GM18505 (cell line): ENCODE measurements around the gene CDH12.

Experiments used
- ATAC-seq: cut with Tn5 transposase; IDR thresholded peaks from one replicate; pipeline ENCODE4 v1.9.1; 2021; ENCODE audit not compliant: unreplicated experiment
- POLR2A ChIP-seq: IDR thresholded peaks from 4 replicates; pipeline ENCODE4 v1.6.1; 2011; ENCODE audit warnings: borderline replicate concordance; ENCODE audit not compliant: insufficient read depth, insufficient read length; ENCODE audit errors: extremely low read depth

CDH12 gene

GRCh38 chr5:22734907-22735306, 118.2 kb downstream of the CDH12 start:
- TF ChIP-seq POLR2A = no peak
- ATAC-seq = no peak

- ATAC-seq = no peak
- no peak for TF ChIP-seq POLR2A
These were observed 124.5 kb downstream of the CDH12 start for GRCh38 chr5:22728610-22729009.

- ATAC-seq = no peak
- no peak for TF ChIP-seq POLR2A
These were observed 130.7 kb downstream of the CDH12 start for GRCh38 chr5:22722491-22722890.

GRCh38 chr5:22722056-22722455, 131.1 kb downstream of the CDH12 start:
- no peak for ATAC-seq
- no peak for TF ChIP-seq POLR2A

- no peak for ATAC-seq
- no peak for TF ChIP-seq POLR2A
These were observed 133.3 kb downstream of the CDH12 start for GRCh38 chr5:22719842-22720241.

DNA sequence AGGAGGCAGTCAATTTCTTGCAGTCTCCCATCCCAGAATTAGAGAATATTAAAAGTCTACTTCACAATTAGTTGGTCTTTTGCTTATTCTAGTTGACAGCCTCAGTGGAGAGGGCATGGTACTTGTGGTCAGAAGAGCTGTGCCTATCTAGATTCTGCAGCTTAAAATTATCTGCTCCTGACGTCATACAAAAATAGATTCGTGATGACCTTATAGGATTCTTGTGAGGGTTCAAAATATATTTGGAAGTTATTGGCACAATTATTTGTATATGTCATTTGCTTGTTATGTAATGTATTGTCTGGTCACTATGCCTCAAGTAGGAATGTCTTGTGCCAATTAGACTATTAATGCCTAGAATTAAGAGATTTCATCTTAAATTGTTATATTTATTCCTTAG, 142.5 kb downstream of the CDH12 start:
- TF ChIP-seq POLR2A = no peak
- ATAC-seq = no peak

DNA sequence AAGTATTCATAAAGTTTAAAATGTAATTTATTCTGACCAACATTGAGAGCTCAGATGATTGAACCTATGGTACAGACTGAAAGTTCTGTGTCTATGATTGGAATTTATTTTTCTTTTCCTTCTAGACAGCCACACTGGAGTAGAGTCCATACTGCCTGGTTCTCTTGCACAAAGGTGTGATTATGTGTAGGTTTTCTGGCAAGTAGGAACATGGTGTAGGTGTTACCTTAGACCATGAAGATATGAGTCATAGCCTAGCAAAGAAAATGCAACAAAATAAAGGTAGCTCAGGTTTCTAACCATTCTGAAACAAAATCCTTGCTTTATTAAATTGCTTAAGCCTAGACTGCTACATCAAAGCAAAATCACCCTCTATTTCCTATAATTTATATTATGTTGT, 143.4 kb downstream of the CDH12 start:
- ATAC-seq = no peak
- TF ChIP-seq POLR2A = no peak

DNA sequence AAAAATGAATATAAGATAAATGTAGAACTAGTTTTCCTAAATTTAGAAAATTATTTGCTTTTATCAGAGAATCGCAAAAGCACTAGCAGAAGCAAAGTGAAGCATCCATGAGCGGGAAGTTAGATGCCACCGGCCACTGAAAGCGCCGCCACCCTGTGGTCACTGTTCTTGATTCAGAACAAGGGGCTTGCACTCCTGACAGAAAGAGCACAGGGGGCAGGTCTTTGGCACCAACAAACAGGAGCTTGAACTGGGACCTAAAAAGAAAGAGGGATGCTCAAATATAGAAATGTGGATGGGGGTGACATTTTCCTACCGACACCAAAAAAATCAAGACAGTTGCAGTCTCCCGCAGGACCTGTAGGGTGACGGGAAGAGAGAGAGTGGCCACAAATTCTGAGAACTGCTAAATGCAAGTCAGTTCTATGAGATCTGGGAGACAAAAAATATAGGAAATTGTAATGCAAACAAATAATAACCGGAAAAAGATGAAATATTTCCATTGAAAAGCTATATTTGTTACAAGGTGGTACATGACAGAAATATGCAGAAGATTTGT, 144.3 kb downstream of the CDH12 start:
- ATAC-seq = no peak
- TF ChIP-seq POLR2A = no peak

DNA sequence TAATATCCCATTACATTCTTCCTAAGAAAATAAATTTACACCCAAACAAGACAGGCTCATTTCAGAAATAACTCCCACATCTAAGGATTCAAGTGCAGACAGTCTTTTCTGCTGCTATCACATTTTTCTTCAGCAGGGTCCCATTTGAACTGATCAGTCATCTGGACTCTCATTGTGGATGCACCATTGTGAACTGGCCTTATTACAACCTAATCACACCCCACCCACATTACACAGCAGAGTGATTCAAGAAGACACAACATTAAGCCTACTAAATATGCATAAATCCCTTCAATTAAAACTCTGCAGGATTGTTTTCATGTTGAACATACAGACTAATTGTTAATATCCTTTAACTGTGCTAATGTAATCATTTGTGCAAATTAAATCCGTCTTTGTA, 146.2 kb downstream of the CDH12 start:
- no peak for TF ChIP-seq POLR2A
- no peak for ATAC-seq

DNA sequence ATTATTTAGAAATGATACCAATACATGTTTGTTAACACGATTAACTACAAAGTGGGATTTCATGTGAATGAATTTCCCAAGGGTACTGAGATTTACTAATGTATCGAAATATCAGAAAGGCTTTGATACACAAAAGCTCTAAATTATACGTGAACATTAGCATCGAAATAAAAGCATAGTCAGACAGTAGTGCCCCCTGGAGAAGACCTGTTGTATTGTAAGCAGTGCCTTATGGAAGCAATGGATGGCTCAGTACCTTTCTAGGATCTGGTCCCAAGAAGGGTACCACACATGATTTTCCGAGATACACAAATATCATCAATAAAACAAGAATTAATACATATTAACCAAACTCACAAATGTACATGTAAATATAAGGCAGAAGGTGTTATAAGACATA, 153.8 kb downstream of the CDH12 start:
- TF ChIP-seq POLR2A = no peak

GRCh38 chr5:22693121-22693520, 160.0 kb downstream of the CDH12 start:
- no peak for ATAC-seq

More for the DNA sequence above, 153.8 kb downstream of the CDH12 start:
- no peak for ATAC-seq

GRCh38 chr5:22683050-22683449, 170.1 kb downstream of the CDH12 start:
- TF ChIP-seq POLR2A = no peak

More at GRCh38 chr5:22693121-22693520, 160.0 kb downstream of the CDH12 start:
- no peak for TF ChIP-seq POLR2A

DNA sequence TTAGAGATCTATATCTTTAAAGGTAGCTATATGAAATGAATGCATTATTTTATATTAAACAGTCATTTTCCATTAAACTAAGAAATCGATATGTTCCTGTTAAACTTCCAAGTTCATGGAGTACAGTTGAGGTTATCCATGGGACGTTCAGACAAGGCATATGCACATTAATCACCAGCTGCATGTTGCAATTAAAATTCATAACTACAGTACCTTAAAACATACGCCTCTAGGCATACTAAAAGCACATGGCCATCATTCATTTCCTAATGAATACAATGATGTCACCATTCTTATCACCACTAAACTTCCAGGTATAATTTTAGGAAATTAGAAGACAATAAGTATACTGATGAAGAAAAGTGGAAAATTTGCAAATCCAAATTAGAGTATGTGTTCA, 174.3 kb downstream of the CDH12 start:
- TF ChIP-seq POLR2A = no peak

More at GRCh38 chr5:22683050-22683449, 170.1 kb downstream of the CDH12 start:
- no peak for ATAC-seq

GRCh38 chr5:22673131-22673530, 180.0 kb downstream of the CDH12 start:
- no peak for ATAC-seq
- TF ChIP-seq POLR2A = no peak

More for the DNA sequence above, 174.3 kb downstream of the CDH12 start:
- ATAC-seq = no peak

DNA sequence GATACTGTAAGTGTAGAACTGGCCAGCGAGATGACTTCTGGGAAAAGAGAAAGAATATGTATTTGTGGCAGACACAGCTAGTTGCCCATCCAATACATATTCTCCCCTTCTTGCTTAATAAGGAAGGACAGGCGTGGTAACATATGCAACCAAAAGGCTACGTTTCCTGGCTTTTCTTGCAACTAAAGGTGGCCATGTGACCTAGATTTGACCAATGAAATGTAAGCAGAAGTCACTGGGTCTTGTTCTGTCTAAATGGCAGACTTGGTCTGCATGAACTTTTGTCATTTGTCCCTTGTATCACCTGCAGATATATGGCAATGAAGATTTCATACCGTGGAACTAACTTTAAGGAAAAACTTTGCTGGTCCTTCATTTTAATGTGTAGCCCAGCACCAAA, 183.8 kb downstream of the CDH12 start:
- no peak for ATAC-seq
- TF ChIP-seq POLR2A = no peak
